NK-92 (cell line): ENCODE measurements around the gene FBXL4.

ENCODE experiments used
- DNase-seq: peaks from one replicate; lab custom pipeline; 2025; ENCODE audit not compliant: unreplicated experiment; lab: John Stamatoyannopoulos, UW

The FBXL4 gene

DNA sequence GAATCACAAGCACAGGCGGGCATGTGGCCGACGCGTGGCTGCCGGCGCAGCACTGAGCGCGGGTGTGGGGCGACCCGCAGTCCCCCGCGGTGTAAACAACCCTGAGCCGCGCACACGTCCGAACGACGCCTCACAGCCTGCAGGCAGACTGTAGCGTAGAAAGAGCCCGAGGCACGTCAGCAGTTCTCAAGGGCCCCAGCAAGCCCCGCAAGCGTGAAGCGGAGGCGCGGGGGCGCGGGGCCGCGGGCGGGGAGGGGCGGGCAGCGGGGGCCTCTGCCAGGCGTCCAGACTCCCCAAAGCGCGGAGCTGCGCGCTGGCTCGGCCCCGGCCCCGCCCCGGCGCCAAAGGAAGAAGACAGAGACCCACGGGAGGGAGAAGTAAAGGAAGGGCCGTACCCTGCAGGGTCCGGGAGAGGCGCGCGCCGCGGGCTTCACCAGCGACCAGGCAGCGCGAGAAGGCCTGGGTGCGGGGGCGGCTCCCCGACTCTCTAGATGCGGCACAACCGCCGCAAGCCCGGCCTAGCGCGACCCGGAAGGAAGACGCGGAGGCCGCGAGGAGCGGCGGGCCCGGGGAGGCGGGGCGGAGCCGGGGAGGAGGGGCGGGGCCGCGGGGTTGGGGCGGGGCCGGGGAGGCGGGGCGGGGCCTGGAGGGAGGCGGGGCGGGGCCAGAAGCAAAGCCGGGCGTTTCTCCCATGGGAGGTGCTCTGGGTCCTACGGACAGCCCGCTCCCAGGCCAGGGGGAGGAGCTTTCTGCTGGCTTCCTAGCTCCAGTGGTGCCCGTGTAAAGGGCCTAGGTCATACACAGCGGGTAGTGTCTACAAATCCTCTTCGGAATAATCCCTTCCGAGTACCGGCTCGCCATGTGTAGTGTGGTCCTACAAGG is at the start of gene FBXL4:
Gene FBXL4 (minus strand): TSS at position 536 of the 882 bp plus-strand sequence. CDS start 20,958 bp downstream, outside the sequence.
- DNase-seq, result no peak

DNA sequence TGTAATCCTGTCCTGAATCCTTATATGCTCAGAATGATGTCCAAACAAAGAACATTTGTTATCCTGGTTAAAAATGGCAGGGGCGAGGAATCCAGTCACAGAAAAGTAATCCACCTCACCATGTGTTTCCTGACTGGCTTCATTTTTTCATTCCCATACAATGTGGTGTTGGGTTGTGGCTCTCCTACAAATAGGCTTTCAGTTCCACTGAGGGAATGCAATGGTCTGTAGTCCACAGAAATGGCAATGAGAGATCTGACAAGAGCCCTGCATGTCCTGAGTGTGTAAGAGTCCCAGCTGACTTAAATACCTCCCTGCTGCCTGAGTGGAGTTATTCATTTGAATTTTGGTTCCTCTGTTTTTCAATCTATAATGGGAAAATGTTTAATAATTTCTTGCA is 47.4 kb upstream of the FBXL4 start:
- no peak for DNase-seq

DNA sequence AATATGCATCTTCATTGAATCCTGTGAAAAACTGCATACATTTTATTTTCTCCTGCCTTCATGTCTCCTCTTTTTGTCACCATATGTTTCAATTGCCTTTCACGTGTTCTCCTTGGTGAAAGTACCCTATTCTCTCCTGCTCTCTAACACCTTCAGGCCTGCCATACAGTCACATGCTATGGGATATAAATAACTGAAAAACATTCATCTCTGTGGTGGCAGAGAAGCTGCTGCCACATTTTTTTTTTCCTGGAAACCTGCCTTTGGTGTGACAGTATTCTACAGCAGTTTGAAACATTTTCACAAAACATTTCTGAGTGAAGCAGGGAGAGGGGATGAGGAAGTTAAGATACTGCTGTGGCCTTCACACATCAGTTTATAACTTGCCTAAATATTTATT is 44.8 kb upstream of the FBXL4 start:
- DNase-seq, result no peak

DNA sequence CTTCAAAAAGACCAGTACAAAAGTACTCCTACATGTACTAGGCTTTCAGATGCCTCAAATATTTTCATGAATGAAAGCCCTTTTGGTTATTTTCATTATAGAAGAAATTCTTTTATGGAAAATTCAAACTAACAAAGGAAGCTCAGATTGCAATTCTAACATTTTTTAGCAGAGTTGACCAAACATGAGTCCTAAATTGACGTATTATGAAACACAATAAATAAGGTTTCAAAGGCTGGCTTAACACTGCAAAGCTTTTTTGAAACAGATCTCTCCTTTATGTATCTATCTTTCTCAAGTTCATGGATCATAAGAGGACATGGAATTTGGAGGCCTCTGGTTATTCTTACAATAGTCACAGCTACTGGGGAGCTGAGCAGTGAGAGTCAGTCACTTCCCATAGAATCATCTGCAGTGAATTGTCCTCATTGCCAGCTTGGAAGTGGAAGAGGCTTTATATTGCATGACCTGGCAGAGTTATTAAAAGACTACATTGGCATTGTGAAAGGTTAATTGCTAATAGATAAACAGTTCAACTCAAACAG is 38.4 kb upstream of the FBXL4 start:
- DNase-seq, result no peak

DNA sequence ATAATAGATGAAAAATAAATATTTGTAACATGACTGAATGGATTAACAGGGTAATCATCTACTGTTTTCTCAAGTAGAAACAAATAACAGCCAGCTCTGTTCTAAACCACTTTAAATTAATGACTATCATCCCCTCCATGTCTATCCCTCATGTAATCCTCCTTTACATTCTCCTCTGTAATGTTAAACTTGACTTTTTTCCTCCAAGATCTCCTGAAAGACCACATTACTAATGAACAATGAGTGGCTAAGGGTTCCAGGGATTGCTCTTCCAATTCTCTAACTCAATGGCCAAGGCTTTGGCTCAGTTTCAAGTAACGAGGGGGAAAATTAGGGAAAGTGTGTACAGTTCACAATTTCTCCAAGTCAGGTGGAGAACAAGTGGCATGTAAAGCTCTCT is 37.6 kb upstream of the FBXL4 start:
- DNase-seq, result no peak

DNA sequence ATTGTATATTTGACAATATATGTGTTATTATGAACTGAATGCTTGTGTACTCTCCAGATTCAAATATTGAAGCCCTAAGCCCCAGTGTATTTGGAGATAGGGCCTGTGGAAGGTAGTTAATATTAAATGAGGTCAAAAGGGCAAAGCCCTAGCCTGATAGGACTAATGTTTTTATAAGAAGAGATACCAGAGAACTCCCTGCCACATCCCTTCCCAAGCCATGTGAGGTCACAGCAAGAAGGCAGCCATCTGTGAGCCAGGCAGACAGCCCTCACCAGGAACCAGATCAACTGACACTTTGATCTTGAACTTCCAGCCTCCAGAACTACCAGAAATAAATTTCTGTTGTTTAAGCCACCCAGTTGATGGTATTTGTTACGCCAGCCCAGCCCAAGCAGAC is 36.4 kb upstream of the FBXL4 start:
- no peak for DNase-seq

DNA sequence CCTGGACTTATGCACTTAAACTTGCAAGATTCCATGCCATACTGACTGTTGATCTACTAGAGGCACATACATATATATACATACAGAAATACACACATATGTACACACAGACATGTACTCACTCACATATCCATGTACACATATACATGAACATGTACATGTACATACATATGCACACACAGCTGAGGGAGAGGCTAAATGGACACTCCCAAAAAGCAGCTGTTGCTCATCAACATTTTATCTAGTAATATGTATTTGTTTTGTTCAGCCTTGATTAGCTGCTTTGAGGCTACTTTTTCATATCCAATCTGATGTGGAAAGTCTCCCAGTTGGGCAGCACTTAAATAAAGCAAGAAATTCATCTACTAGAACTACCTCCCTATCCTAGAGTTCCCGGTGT is 33.7 kb upstream of the FBXL4 start:
- DNase-seq, result no peak

DNA sequence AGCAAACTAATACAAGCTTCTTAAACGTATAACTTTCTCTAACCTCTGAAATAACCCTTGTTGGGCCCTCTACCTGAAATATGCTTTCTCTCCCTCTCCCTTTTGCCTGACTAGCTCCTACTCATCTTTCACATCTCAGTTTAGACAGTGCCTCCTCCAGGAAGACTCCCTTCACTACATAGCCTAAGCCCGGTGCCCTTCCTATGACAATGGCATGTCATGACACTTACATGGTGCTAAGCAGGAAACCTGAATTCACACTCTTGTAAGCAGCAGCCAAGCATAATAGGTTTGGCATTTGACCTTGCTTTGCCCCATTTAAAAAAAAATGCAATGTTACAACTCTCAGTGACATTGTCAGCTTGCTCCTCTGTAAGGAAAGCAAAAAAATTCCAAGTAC is 33.1 kb upstream of the FBXL4 start:
- DNase-seq, result no peak

DNA sequence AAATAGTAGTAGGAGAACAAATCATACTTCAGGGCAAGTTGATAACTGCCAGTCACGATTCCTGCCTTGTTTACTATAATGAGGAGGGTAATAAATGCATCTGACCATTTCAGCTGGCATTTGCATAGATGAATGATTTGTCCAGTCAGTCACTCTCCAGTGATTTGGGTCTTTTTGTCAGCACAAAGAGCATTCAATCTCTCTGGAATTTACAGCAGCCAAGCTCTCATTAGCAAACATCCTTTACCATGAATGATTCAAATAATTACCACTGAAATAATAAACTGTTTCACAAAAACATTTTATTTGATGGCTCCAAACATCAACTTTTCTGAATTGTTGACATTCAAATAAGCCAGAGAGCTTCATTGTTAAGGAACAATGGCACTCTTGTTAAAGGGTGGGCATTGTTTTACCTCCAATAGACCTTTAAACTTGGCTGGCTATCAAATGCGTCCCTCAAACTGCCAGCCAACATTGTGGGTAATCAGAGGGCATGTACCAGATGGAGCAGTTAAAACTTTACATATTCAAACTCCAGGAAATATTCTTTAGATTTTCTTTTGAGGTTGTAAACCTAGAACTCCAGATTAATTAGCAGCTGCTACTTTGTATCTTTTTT is 30.0 kb upstream of the FBXL4 start:
- no peak for DNase-seq

DNA sequence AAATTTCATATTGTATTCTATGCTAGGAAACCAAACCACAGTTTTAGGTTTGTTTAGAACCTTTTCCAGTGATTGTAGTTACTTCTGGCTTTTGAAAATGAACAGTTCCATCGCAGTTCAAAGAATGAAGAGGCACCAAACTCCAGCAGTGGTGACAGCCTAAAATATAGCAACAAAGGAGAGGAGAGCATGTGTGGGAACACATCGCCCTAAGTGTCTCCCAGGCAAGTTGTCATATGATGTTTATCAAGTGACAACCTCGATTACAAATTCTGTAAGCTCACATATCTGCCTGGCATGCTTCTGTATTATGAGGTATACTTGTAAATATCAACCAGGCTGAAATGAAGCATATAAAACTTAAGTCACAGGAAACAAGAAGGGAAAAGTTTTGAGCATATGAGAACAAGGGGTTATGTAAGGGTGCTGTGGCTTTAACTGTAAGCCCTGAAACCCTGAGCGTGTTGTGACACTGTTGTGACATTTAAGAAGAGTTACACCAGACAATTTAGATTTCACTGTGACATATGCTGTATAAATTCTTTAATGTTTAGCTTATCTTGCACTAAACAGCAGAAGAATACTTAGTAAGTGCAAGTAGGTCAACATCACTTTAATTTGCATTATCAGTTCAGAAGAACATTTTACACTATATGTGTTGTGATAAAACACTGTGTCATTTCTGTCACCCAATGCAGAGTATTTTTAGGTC is 29.1 kb upstream of the FBXL4 start:
- no peak for DNase-seq

DNA sequence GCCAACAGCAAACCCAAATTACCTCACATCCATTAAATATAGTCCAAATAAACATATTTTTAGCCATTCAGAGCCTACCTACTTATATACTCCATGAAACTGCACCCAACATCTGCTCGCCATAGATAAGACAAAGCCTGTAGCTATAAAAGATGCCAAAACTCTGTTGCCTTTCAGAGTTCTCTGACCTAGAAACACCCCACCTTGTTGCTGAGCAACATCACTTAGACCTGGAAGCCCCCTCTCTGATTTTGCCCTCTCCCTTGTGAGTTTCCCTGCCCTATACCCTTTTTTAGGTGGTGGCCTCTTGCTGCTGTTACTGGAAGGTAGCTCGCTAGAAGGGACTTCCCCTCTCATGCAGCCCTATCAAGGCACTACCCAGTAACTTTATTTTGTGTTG is 27.7 kb upstream of the FBXL4 start:
- DNase-seq, result no peak

DNA sequence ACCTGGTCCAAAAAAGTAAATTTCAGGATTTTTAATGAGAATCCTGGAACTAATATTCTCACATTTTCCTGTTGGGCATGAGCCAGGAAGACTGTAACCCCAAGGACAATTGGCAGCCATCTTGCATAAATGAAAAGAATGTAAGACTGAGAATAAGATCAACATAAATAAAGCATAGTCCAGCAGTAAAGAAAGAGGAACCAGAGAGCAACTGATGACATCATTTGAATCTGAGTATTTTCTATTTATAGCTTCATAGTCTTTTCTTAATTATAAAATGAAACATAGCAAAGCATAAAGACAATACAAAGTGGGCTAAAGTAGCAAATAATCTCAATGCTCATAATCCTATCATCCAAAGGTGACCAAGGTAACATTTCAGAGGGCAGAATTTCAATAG is 26.6 kb upstream of the FBXL4 start:
- no peak for DNase-seq

DNA sequence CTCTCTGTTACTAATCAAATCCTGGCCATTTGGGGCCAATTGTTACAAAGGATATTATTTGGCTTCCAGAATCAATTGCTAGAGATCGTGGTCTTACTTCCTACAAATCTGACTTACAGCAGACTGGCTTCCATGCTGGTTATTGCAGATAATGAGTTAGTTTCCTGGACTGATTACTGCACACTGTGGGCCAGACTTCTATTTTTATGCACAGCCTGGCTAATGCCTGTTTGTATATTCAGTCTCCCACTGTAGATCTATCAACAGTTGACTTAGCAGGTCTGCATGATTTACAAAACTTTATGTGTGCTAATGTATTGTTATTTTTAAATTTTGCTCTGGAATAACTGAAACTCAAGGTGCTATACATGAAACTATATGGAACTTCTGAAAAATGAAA is 25.8 kb upstream of the FBXL4 start:
- DNase-seq, result no peak

DNA sequence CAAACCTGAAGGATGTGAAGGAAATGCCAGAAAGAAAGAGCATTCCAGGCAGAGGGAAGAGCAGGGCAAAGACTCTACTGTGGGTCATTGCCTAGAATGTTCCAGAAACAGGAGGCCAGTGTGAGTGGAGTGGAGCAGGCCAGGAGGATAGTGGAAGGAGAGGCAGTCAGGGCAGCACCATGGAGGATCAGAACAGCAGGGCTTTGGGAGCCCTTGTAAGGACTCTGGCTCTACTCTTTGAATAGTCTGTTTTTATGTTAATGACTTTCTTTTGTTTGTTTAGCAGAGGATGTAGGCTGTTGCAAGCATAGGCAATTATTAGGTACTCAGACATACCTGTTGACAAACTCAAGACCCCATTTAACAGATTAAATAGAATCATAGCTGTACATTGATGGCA is 23.6 kb upstream of the FBXL4 start:
- DNase-seq, result no peak

DNA sequence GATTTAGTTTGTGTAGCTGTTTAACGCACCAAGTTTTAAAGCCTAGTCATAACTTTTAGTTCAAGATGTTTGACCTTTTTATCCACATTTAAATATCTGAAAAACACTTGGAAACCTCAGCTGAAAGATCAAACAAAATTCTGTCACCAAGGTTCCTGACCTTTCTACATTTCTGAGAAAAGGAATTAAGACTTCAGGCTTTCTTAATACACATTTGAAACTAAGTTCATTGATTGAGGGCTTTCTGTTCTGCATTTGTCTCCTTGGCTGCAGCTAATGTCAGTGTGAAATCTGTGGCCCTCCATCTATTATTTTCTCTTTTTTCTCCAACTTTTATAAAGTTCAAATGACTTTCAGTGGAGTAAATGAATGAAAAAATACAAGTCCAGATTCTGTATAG is 22.7 kb upstream of the FBXL4 start:
- DNase-seq, result no peak

DNA sequence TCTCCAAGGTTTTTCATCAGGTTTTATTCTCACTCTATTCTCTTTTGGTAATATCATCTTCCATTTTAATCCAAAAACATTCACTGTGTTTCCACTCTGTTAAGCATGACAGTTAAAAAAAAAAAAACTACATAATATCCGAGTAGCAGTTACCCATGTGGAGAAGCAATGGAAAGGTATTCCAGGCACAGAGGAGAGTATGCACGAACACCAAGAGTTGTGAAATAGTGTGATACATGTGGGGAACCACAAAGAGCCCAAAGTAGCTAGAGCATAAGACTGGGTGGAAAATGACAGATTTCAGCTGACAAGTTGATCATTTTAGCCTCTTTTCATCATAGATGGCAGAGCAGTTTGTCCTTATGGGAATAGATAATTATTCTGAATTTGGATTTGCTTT is 19.9 kb upstream of the FBXL4 start:
- no peak for DNase-seq

DNA sequence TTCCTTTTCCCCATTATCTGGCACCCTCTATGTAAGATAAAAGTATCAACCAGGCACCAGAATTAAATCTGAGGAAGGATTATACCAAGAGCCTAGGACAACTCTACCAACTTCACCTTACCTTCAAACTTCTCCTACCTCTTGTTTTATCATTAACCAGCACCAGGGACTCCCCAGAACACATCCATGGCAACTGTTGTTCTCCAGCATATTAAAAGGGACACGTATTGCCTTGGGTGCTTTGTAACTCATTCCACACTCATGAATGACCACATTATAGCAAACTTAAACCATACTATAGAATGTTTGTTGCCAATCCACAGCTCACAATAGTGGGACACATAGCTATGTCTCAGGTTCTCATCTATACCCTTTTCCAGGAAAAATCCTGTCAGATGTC is 11.9 kb upstream of the FBXL4 start:
- DNase-seq, result no peak

DNA sequence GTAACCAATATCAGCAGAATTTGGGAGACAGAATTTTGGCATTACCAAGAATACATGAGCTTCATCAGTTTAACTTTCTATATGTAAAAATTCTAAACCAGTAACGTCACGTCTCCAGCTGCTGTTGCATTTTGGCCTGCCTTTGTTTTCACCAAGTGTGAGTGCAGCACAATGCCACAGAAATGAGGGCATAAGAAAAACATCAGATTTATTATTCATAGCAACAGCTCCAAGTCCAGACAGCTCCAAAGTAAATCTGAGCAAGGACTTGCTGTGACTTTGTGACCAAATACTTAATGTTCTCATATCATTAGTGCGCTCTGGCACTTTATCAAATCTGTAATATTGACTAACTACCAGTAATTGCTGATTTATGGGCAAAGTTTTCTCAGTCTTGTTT is 11.0 kb upstream of the FBXL4 start:
- DNase-seq, result no peak

DNA sequence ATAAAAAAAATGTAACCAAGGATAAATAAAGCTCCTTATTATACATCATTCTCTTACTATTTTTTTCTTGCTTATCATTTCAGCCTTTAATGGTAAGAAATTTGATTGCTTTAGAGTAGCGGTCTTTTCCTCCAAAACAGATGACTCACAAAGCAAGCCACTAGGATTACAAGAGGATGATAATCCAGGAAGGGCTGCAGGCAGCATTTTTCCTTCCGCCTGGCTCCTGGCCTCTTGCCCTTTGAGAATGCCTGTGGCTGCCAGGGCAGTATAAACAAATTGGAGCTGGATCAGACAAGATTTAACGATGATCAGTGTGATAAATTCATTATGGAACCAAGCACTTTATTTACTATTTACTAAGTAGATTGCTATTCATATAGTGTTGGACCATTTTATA is 9.7 kb upstream of the FBXL4 start:
- no peak for DNase-seq

DNA sequence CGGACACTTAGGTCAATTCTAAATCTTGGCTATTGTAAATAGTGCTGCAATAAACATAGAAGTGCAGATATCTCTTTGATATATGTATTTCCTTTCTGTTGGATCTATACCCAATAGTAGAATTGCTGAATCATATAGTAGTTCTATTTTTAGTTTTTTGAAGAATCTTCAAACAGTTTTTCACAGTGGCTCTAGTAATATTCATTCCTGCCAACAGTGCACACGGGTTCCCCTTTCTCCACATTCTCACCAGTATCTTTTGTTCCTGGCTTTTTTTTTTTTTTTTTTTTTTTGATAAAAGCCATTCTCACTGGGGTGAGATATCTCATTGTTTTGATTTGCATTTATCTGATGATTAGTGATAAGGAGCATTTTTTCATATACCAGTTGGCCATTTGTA is 1.8 kb upstream of the FBXL4 start:
- no peak for DNase-seq

DNA sequence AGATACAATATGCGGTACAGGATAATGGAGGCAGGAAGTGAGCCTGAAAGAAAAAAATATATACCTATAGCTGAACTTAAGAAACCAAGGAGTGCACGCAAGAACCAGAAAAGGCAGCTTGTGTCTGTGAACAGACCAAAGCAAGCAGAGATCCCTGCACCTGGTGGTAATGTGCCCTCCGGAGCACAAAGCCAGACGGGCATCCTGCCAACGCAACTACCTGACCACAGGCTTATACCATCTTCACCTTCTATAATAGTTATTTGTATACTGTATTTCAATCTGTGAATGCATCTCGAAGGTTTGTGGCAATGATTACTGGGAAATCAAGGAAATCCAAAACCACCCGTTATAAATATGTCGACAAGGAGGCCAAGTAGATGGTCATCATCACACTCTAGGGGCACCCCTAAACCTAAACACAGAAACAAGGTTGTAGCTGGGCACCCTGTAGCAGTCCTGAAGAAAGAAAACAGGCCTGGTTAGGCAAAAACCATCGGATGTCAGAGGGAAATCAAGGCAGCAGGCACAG is 801 bp downstream of the FBXL4 start:
- DNase-seq, result no peak
